ENCODE data around the gene PER3. TPM values are rescaled to one million over a fixed set of nuclear protein-coding genes. Genes with fewer than 3 reads are reported as not detected.
A peak's percentile ranks its signal among the peaks of the same experiment; 100 is the strongest.

The PER3 gene
- total RNA-seq, 1 donor from 2014 or later: 3.7 TPM

DNA sequence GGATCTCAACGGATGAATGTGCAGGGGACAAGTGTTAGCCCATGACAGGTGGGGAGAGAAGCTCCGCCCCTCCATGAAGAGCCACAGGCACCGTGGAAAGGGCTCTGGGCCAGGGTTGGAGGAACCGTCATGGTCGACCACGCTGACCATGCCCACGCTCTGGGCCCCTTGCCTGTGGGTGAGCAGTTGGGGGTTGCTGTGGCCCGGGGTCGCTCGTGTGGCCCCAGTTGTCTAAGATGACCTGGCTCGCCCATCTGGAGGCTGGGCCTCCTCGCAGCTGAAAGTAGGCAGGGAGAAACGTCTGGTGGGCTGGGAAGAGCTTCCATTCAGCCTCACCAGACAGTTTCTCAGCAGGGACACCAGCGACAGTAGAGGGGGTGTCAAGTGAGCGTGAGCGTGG, 81.9 kb downstream of the PER3 start:
- FAIRE-seq: no peak
- no peak for DNase-seq (ENCODE audit: low spot score in 2 of 2)

GRCh38 chr1:7868070-7868780, 84.1 kb downstream of the PER3 start:
- FAIRE-seq: no peak
- DNase-seq (ENCODE audit: low spot score in 2 of 2): no peak

DNA sequence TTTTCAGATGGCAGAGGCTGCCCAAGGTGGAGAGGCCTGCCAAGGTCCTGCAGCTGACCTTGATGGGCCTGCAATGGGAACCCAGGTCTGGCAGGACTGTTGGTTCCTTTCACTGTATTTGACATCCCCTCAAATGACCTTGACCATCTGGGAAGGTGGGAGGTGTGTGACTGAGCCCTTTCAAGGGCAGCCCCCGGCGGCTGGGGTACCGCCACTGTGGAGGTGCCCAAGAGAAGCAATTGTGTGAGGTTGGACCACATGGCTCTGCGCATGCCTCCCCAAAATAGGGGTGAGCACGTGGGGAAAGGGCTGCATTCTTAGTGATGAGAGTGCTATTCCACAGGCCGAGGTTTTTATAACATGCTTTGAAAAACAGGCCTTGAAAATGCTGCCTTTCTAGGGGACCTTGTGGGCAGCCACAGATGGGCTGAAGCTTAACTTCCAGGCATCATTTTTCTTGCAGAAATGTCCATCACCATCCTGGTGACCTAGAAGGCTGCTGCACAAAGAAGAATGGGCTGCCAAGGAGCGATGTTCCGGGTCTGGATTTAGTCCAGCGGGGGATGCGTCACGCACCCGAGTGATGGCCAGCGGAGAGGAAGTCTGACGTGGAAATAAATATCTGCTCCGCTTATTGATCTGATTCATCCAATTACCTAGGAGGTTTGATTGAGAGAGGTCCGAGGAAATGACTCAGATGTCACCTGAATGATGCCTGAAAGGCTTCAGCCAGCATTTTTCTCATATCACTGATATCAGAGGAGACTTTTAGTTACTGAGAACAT, 85.2 kb downstream of the PER3 start:
- DNase-seq (ENCODE audit: low spot score in 2 of 2) (no peak), FAIRE-seq (no peak)

- FAIRE-seq: no peak
- no peak for DNase-seq (ENCODE audit: low spot score in 2 of 2)
Measured at GRCh38 chr1:7871136-7871535, 87.0 kb downstream of the PER3 start.

DNA sequence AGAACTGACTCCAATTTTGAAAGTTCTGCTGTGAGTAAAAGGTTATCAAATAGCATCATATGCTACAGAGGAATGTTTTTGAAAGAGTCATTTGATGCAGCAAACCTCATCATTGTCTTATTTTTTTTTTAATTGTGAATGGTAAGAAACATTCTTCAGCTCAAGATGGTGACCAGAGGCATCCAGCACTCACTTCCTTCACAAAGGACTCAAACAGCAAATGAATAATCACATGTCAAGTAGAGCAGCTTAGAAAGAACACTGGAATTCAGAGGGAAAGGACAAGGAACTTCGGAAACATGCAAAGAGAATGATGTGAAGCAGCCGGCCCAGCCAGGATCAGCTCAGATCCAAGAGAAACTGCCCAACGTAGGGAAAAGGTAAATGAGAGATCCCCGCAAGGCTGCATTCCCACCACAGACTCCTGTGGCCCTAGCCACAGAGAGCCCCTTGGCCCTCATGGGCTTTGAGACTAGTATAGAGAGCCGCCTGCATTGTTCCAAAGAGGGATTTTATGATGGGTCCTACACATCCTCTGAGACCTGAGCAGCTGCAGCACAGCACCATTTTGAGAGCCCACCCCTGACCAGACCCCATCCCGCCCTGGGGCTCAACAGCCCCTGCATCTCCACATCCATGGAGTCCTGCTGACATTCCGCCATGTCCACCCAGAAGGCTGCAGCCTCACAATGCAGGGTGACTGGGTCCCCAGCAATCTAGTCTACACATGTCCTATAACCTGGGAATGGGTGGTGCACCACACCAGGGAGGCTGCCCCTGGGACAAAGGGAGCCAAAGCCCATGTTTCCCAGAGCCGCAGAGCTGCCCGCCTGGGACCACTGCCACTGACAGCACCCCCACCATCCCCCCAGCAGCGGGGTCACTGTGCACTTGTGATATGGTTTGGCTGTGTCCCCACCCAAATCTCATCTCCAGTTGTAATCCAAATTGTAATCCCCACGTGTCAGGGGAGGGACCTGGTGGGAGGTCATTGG, 90.0 kb downstream of the PER3 start:
- no peak for FAIRE-seq
- no peak for DNase-seq (ENCODE audit: low spot score in 2 of 2)

GRCh38 chr1:7878027-7878426, 93.9 kb downstream of the PER3 start:
- no peak for DNase-seq (ENCODE audit: low spot score in 2 of 2)

GRCh38 chr1:7879228-7879627, 95.1 kb downstream of the PER3 start:
- FAIRE-seq (no peak), DNase-seq (ENCODE audit: low spot score in 2 of 2) (no peak)

More at GRCh38 chr1:7878027-7878426, 93.9 kb downstream of the PER3 start:
- peak; percentile 19 for FAIRE-seq

DNA sequence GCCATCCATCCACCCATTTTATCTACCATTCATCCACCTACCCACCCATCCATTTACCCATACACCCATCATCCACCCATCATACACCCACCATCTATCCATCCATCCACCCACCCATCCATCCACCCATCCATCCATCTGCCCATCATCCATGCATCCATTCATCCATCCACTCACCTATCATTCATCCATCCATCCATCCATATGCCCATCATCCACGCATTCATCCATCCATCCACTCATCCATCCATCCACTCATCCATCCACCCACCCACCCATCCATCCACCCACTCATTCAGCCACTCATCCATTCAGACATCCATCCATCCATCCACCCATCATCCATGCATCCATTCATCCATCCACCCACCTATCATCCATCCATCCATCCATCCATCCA, 100.7 kb downstream of the PER3 start:
- DNase-seq (ENCODE audit: low spot score in 2 of 2): no peak

GRCh38 chr1:7885513-7886404, 101.7 kb downstream of the PER3 start:
- FAIRE-seq (no peak), DNase-seq (ENCODE audit: low spot score in 2 of 2) (no peak)

More for the DNA sequence above, 100.7 kb downstream of the PER3 start:
- FAIRE-seq: no peak

- FAIRE-seq: no peak
- DNase-seq (ENCODE audit: low spot score in 2 of 2): peak in 1 of 2 donors; percentile 38
Measured at GRCh38 chr1:7886405-7886745, 102.3 kb downstream of the PER3 start.

GRCh38 chr1:7888248-7889081, 104.4 kb downstream of the PER3 start:
- no peak for FAIRE-seq
- DNase-seq (ENCODE audit: low spot score in 2 of 2): no peak

DNA sequence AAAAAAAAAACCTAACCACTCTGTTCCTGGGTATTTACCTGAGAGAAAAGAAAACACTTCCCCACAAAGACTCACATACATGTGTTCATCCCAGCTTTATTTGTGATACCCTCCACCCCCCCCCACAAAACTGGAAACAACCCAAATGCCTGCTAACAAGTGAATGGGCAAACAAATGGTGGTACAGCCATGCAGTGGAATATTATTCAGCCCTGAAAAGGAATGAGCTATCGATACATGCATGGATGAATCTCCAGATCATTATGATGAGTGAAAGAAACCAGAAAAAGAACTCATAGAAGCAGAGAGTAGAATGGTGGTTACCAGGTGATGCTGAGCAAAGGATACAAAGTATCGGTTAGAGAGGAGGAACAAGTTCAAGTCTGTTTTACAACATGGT, 106.8 kb downstream of the PER3 start:
- FAIRE-seq: no peak
- no peak for DNase-seq (ENCODE audit: low spot score in 2 of 2)

DNA sequence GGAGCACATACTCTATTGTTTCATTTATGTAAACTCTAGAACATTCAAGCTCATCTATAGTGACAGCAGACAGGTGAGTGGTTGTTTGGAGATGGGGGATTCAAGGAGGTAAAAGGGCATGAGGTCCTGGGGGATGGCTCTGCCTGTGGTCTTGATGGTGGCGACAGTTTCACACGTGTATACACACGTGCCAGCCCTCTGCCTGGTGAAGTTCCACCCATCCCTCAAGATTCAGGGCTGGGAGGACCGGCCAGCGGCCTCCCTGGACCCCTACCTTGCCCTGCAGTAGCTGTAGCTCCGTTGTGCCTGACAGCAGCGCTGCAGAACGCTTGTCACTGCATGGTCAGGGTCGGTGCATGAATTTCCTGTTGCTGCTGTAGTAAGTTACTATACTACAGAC, 107.7 kb downstream of the PER3 start:
- FAIRE-seq: no peak
- no peak for DNase-seq (ENCODE audit: low spot score in 2 of 2)

- DNase-seq (ENCODE audit: low spot score in 2 of 2) (no peak), FAIRE-seq (no peak)
Measured at GRCh38 chr1:7893529-7894180, 109.6 kb downstream of the PER3 start.

Data from frontal cortex (tissue), 4 donors.